OCI-LY1 (cell line): ENCODE data around the gene ADAMTSL3.

Experiments
- H2AFZ ChIP-seq: fragments of 200-600 bp; sonication (generic), shearing (Covaris generic); 2 replicates; pipeline ENCODE4 v1.6.0; 2014; ENCODE audit warnings: antibody characterized with exemption, mild to moderate bottlenecking, low read length
- H3F3A ChIP-seq: fragments of 200-600 bp; sonication (generic), shearing (Covaris generic); 2 replicates; pipeline ENCODE4 v1.6.0; 2014; ENCODE audit warnings: mild to moderate bottlenecking, antibody characterized with exemption, low read length, moderate library complexity; ENCODE audit not compliant: insufficient read depth
- H3K27ac ChIP-seq: fragments of 200-600 bp; sonication (generic); 2 replicates; pipeline ENCODE4 v1.5.1; 2014; ENCODE audit warnings: low read length, mixed run types, mild to moderate bottlenecking, low read depth; ENCODE audit not compliant: poor library complexity, severe bottlenecking
- H3K27me3 ChIP-seq: fragments of 200-600 bp; sonication (generic); 2 replicates; pipeline ENCODE4 v1.6.0; 2014; ENCODE audit warnings: antibody characterized with exemption, mild to moderate bottlenecking, low read length, moderate library complexity; ENCODE audit not compliant: insufficient read depth
- H3K36me3 ChIP-seq: fragments of 200-600 bp; sonication (generic); 2 replicates; pipeline ENCODE4 v1.6.1; 2014; ENCODE audit warnings: mild to moderate bottlenecking, antibody characterized with exemption, low read length, moderate library complexity, mixed read lengths; ENCODE audit not compliant: insufficient read depth
- H3K4me1 ChIP-seq: fragments of 200-600 bp; sonication (generic); 2 replicates; pipeline ENCODE4 v1.5.1; 2014; ENCODE audit warnings: mild to moderate bottlenecking, low read length, moderate library complexity; ENCODE audit not compliant: insufficient read depth, severe bottlenecking
- H3K4me2 ChIP-seq: fragments of 200-600 bp; sonication (generic), shearing (Covaris generic); 2 replicates; pipeline ENCODE4 v1.6.1; 2014; ENCODE audit warnings: low read length
- H3K4me3 ChIP-seq: fragments of 200-600 bp; sonication (generic); 2 replicates; pipeline ENCODE4 v1.5.1; 2014; ENCODE audit warnings: low read length, low read depth, mild to moderate bottlenecking, mixed read lengths; ENCODE audit not compliant: poor library complexity, severe bottlenecking
- H3K79me2 ChIP-seq: fragments of 200-600 bp; shearing (Covaris generic); 2 replicates; pipeline ENCODE4 v1.6.1; 2016; ENCODE audit warnings: mixed run types, low read length, mixed read lengths; ENCODE audit not compliant: insufficient read depth
- H3K9ac ChIP-seq: fragments of 200-600 bp; sonication (generic), shearing (Covaris generic); 2 replicates; pipeline ENCODE4 v1.6.1; 2014; ENCODE audit warnings: mild to moderate bottlenecking, low read length, mixed read lengths
- H3K9me2 ChIP-seq: fragments of 200-600 bp; sonication (generic), shearing (Covaris generic); 2 replicates; pipeline ENCODE4 v1.6.1; 2014; ENCODE audit warnings: low read depth, mild to moderate bottlenecking, low read length, mixed read lengths
- H3K9me3 ChIP-seq: fragments of 200-600 bp; shearing (Covaris generic); 2 replicates; pipeline ENCODE4 v1.6.1; 2014; ENCODE audit warnings: low read length, mixed read lengths
- H4K20me1 ChIP-seq: fragments of 200-600 bp; sonication (generic), shearing (Covaris generic); 2 replicates; pipeline ENCODE4 v1.6.0; 2016; ENCODE audit warnings: mild to moderate bottlenecking, low read length; ENCODE audit not compliant: insufficient read depth
- EZH2 ChIP-seq: fragments of 200-600 bp; sonication (generic), shearing (Covaris generic); IDR thresholded peaks from 2 replicates; pipeline ENCODE4 v1.8.0; 2017; ENCODE audit warnings: borderline replicate concordance, mixed run types, mild to moderate bottlenecking, antibody characterized with exemption, low read length, moderate library complexity, mixed read lengths
- TF ChIP-seq, protein P1 (sequence below): fragments of 200-600 bp; sonication (generic), shearing (Covaris generic); IDR thresholded peaks from 2 replicates; pipeline ENCODE4 v1.5.1; 2017; ENCODE audit warnings: mild to moderate bottlenecking, antibody characterized with exemption, low read length, moderate library complexity, mixed read lengths

Gene ADAMTSL3

DNA sequence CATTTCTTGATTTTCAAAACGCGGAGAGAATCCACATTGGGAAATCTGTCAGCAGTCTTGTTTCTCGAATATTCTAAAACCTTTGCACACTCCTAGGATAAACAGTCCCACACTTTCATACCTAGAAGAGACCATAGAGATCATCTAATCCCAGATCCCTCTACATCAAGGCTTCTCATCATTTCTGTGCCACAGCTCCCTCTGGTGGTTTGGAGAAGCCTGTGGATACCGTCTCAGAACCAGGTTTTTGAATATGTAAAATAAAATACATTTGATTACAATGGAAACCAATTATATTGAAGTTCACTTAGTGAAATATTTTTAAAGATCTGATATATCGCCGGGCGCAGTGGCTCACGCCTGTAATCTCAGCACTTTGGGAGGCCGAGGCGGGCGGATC lies 369.7 kb downstream of the ADAMTSL3 start:
- H2AFZ ChIP-seq: no peak overlapping the region
- TF ChIP-seq EZH2: no peak
- TF ChIP-seq, protein P1, sequence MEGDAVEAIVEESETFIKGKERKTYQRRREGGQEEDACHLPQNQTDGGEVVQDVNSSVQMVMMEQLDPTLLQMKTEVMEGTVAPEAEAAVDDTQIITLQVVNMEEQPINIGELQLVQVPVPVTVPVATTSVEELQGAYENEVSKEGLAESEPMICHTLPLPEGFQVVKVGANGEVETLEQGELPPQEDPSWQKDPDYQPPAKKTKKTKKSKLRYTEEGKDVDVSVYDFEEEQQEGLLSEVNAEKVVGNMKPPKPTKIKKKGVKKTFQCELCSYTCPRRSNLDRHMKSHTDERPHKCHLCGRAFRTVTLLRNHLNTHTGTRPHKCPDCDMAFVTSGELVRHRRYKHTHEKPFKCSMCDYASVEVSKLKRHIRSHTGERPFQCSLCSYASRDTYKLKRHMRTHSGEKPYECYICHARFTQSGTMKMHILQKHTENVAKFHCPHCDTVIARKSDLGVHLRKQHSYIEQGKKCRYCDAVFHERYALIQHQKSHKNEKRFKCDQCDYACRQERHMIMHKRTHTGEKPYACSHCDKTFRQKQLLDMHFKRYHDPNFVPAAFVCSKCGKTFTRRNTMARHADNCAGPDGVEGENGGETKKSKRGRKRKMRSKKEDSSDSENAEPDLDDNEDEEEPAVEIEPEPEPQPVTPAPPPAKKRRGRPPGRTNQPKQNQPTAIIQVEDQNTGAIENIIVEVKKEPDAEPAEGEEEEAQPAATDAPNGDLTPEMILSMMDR: peak; percentile 65
- H3K4me3 ChIP-seq: no peak overlapping the region
- H3K4me2 ChIP-seq: no peak overlapping the region
- H3K27me3 ChIP-seq: no peaks in the 10 kb centered on the region
- no peak overlapping the region for H3K27ac ChIP-seq
- H3K79me2 ChIP-seq: no peaks in the 10 kb centered on the region
- no peak overlapping the region for H3K9ac ChIP-seq
- H3K36me3 ChIP-seq: no peaks in the 10 kb centered on the region
- no peaks in the 10 kb centered on the region for H4K20me1 ChIP-seq
- no peaks in the 10 kb centered on the region for H3K9me3 ChIP-seq
- H3K4me1 ChIP-seq: no peaks in the 10 kb centered on the region
- no peaks in the 10 kb centered on the region for H3F3A ChIP-seq
- H3K9me2 ChIP-seq: no peaks in the 10 kb centered on the region

DNA sequence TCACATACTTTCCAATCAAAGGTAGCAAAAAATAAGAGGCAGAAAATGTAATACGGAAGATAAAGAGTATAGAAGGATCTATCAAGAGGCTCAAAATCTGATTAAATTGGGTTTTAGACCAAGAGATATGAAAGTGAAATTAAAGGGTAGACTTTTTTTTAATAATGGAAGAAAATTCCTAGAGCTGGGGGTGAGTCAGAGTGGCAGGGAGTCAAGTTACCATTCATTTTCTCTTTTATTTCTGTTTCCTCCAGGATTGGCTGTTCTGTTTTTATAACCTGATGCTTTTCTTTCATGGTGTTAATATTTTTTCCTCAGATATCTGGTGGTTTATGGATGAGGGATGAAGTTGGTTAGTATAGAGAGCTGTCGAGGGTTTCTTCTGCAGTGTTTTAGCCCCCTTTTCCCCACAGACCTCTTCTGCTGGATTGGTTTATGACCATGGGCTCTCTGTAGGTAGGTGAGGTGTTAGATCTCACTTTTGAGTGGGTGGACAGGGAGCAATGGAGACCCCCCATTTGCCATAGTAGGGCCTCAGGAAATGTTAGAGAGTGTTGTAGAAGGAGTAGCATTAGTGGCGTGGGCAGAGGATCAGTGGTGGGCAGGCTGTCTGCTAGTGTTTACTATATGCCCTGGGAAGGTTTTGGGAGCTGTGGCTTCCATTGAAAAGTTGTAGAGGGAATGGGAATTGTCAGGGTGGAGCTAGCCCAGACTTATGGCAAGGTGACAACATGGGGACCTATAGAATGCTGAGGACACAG lies 380.1 kb downstream of the ADAMTSL3 start:
- Histone ChIP-seq H3K27ac (no peak overlapping the region), H3K36me3 (no peaks in the 10 kb centered on the region), H3K4me1 (no peaks in the 10 kb centered on the region), H3F3A (no peaks in the 10 kb centered on the region), H3K4me2 (no peak overlapping the region), H4K20me1 (no peaks in the 10 kb centered on the region), H2AFZ (no peak overlapping the region), H3K4me3 (no peak overlapping the region), H3K9me3 (no peaks in the 10 kb centered on the region), H3K9ac (no peak overlapping the region), H3K9me2 (no peaks in the 10 kb centered on the region), H3K79me2 (no peaks in the 10 kb centered on the region), H3K27me3 (no peaks in the 10 kb centered on the region)
- TF ChIP-seq, protein P1: no peak
- TF ChIP-seq EZH2: no peak

DNA sequence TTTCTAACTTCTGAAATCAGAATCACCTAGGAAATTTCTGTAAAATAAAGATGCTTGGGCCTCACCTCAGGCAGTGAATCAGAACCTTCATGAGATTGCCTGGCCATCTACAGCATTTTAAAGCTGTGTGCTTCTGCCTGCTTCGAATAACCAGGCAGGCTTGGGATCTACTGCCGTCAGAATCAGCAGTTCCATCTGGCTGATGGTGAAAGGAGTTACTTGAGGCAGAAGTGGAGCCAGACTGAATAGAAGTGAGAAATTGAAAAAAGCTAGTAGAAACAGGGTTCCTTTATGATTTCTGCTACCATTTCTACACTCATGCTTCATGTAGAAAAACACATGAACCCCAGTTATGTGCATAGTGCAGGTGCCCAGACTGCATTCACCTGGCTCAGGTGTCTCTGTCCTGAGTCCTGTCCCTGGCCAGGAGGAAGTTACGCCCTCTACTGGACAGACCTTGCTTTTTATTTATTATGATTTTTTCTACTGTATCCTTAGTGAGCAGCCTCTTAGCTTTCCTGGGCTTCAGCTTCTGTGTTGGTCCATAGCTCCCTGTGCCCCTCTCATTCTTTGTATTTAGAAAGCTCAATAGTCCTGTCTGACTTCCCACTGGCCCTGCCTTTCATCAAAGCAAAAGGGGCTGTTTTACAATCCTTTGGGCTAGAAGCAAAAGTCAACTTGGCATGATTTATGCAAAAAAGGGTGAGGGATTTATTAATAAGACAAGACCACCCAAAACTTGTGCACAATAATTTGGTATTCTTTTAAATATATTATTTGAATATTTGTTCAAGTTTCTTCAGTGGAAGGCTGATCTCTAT lies 380.9 kb downstream of the ADAMTSL3 start:
- Histone ChIP-seq H3K4me2 (no peak overlapping the region), H3K9me3 (no peaks in the 10 kb centered on the region), H3K4me3 (no peak overlapping the region), H2AFZ (no peak overlapping the region), H3K4me1 (no peaks in the 10 kb centered on the region), H3K27ac (no peak overlapping the region), H3K9ac (no peak overlapping the region), H3K9me2 (no peaks in the 10 kb centered on the region), H3F3A (no peaks in the 10 kb centered on the region), H3K79me2 (no peaks in the 10 kb centered on the region), H4K20me1 (no peaks in the 10 kb centered on the region), H3K27me3 (no peaks in the 10 kb centered on the region), H3K36me3 (no peaks in the 10 kb centered on the region)
- TF ChIP-seq, protein P1: peak; percentile 38
- TF ChIP-seq EZH2: no peak
